ENCODE measurements around the gene DMPK.

Gene DMPK, protein sequence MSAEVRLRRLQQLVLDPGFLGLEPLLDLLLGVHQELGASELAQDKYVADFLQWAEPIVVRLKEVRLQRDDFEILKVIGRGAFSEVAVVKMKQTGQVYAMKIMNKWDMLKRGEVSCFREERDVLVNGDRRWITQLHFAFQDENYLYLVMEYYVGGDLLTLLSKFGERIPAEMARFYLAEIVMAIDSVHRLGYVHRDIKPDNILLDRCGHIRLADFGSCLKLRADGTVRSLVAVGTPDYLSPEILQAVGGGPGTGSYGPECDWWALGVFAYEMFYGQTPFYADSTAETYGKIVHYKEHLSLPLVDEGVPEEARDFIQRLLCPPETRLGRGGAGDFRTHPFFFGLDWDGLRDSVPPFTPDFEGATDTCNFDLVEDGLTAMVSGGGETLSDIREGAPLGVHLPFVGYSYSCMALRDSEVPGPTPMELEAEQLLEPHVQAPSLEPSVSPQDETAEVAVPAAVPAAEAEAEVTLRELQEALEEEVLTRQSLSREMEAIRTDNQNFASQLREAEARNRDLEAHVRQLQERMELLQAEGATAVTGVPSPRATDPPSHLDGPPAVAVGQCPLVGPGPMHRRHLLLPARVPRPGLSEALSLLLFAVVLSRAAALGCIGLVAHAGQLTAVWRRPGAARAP

GRCh38 chr19:45782162-45782691 lies at the start of gene DMPK:
TSS of gene DMPK (minus strand) at chr19:45782490. CDS start at chr19:45782352, 138 bp downstream.
- DNase-seq = no peak

DNA sequence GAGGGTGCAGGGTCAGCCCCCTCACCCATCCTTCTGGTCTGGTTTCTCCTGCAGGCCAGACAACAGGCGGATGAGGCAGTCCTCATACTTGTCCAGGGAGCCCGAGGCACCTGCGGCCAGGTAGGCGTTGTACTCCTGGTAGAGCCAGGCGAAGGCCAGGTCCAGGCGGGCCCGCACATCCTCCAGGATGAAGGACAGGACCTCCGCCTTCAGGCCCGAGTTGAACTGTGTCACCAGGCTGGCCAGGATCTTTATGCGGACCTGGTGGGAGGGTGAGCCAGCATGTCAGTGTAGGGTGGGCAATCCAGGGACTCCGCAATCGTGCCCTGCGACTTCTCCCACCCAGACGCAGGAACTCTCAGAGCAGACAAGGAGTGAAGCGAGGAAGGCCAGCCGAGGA lies 46.7 kb upstream of the DMPK start:
- DNase-seq = no peak

GRCh38 chr19:45828523-45828922 lies 46.2 kb upstream of the DMPK start:
- DNase-seq = no peak

DNA sequence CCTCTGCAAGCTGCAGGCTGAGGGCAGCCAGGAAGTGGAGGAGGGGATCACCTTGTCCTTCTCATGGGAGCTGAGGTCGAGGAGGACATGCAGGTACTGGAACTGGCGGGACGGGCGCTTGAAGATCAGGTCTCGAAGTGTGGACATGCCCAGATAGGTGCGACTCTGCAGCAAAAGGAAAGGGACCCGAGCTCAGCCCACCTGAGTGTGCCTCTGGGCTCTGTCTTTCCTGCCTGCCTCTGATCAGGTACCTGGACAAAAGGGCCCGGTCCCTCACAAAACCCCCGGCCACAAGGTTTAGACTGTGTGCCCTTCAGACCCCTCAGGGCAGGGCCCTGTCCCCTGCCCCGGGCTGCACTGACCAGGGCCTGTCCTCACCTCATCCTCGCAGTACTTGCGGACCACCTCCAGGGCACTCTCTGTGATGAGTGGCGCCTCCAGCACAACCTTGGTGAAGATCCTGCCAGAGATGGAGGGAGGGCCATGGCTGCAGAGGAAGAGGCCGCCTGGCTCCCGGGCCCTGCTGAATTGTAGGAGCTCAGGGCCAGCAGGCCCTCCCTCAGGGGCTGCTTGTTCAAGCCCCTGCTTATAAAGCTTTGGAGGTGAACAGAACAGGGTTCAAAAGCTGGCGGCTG lies 45.3 kb upstream of the DMPK start:
- no peak for DNase-seq

DNA sequence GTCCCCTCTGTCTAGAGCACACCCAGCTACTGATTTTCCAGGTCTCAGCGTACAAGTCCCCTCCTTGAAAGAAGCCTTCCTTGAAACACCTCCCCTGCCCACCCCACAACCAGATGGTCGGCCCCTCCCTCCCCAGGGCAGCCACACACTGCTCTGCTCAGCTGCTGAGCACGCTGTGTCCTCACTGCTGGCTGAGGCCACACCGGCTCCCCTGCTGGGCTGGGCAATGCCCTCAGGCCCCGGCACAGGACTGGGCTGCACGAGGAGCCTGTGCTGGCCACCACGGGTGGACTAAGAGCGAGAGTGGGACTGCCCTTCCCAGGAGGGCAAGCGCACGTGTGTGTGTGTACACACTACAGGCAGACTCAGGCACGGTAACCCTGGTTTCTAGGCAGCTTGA lies 44.6 kb upstream of the DMPK start:
- no peak for DNase-seq

GRCh38 chr19:45825917-45826893 lies 43.9 kb upstream of the DMPK start:
- no peak for DNase-seq

DNA sequence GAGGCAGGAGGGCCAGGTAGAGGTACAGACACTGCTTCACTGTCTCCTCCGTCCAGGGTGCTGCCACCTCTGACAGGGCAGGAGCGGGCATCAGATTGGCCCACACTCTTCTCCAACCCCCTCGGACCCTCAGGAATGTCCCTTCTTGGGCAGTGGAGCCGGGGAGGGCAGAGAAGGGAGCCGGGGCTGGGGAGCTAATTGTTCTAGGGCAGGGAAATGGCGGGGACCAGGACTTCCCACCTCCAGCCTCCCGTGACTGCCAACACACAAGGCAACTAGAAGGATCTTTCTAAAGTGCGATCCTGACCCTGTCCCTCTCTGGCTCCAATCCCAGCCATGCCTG lies 42.9 kb upstream of the DMPK start:
- DNase-seq = no peak

- DNase-seq = no peak
Observed at GRCh38 chr19:45824531-45825262, 42.4 kb upstream of the DMPK start.

DNA sequence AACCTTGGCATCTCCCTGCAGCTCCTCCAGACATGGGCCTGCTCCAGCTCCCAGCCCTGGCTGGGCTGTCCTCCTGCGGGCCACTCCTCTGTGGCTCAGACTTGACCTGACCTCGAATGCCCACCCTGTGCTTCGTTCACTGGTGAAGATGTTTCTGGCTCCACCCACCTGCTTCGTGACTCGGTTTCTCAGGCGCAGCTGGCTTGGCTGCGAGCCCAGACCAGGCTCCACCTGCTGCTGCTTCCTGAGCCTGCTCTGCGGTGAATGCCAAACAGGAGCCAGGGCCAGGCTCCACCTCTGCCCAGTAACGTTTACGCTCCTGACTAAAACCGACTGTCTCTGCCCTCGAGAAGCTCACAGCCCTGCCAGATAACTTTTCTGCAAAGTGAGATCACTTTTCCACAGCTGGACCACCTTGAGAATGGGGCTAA lies 41.8 kb upstream of the DMPK start:
- no peak for DNase-seq

DNA sequence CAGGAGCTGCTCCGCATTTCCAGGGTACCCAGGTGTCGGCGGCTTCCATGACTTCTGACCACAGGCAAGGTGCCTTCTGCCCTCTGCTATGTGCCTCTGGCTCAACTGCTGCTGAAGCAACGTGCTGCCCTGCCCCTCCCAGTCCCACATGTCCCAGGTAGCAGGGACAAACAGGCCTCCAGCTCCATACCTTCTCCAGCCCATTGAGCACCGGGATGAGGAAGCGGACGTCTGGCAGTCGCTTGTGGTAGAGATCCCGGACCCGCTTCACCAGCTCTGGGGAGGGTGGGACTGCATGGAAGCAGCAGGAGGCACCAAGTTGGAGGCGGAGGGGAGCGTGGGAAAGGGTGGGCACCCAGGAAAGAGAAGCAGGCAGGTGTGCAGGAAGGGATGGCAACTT lies 40.9 kb upstream of the DMPK start:
- no peak for DNase-seq

DNA sequence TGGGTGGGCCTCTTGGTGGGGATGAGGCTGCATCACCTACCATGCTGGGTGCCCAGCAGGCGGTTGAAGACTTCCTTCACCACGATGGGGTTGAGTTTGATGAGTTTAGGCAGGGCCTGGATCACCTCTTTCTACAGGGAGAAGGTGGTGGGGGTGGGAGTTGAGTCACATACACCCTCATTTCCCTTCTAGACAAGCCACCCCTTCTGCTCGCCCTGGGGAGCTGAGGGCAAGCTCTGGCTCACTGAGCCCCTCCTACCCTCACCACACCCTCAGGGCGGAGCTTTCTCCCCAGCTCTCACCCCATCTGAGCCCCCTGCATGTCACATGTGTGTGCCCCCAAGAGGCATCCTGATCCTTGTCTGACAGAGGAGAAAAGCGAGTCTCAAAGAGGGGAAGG lies 40.4 kb upstream of the DMPK start:
- no peak for DNase-seq

GRCh38 chr19:45821570-45821969 lies 39.3 kb upstream of the DMPK start:
- DNase-seq = no peak

DNA sequence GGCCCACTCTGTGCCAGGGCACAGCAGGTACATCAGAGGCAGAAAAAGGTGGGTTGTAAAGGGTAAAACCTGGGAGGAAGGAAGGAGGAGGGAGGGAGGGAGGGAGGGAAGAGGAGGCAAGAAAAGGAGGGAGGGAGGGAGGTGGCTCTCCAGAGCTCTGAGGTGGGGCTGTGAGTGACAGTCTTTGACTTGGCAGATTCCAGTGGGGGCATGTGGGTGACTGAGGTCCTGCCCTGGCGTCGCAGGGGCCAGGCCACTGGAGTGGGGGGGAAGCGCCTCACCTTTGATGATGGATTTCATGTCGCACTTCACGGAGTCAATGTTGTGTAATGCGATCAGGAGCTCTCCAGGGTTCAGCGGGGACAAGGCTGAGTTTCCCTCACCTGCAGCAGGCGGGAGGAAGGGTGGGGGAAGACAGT lies 38.8 kb upstream of the DMPK start:
- DNase-seq = no peak

DNA sequence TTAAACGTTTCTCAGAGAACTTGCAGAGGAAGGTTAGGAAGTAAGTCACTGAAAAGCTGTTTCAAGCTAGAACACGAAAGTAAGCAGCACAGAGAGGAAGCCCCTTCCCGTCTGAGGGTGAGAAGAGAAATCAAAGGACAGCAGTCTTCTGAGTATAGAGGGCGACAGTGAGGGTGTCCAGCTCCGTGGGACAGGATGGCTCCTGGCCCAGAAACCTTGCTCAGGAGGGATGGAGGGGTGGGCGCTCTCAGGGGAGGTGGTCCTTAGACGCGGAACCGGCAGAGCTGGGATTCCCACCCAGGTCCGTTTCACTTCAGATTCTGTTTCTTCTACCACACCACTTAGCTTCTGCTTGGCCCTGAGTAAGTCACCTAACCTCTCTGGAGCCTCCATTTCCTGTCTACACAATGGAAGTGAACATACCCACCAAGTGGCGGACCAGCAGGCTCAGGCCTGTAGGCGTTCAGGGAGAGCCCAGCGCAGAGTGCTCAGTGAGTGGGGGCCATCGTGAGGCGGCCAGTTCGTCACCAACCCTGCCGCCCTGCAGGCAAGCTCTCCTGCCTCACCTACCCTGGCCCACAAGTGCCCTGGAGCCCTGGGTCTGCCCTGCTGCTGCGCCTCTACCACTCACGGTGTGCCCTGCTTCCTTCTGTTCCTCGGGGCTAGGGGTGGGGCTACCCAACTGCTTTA lies 38.3 kb upstream of the DMPK start:
- DNase-seq = no peak

- DNase-seq = no peak
Observed at GRCh38 chr19:45819769-45820168, 37.5 kb upstream of the DMPK start.

DNA sequence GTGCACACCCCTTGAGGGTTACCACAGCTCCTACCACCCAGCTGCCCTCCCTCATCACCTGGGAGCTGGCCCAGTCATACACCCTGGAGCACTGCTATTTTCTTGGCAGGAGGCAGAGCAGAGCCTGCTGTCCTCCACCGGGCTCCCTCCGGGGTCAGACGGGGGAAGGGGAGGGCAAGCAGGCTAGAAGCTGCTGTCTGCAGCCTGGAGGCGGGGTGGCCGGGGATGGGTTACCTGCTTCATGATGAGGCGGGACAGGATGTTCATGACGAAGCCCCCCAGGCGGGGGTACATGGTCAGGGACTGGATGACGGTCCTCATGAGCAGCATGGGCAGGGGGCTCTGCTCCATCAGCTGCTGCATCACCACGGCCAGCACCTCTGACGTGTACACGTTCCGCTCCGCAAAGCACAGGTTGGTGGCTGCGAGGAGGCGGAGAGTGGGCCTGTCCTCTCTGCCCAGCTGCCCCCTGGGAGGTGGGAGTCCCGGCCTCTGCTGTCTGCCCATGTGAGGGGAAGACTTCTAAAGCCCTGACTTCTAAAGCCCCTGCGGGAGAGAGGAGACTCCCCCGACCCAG lies 35.5 kb upstream of the DMPK start:
- no peak for DNase-seq

GRCh38 chr19:45817010-45817724 lies 34.9 kb upstream of the DMPK start:
- peak; percentile 95 for DNase-seq

DNA sequence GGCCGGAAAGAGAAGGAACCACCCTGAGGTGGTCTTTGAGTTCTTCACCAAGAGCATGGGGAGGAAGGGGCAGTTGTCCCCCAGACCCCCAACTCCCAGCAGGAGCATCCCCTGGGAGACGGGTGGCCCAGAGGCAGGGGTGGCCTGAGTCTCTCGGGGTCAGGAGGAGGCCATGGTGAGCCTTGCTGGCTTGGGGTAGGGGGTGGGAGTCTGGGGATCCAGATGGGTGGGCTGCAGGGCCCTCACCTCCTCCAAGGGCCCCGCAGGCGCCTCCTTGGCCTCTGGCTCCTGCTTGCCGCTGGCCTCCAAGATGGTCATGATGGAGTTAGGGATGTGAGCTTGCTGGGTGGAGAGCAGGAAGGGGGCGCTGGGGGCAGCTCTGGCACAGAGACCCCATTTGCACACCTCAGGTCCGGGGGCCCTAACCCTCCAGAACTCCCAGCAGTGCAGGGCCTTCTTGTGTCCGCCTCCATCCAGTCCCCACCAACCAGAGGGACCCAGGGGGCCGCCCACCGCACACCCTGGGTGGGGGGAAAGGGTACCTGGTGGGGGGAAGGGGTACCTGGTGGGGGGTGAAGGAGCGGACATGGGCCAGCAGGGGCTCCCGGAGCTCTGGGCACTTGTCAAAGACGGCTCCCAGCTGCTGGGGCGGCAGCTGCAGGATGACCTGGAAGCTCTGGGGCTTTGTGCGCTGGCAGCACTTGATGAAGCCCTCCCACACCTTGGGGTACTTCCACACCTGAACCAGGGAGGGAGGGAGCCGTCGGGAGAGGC lies 34.1 kb upstream of the DMPK start:
- no peak for DNase-seq

GRCh38 chr19:45815481-45816216 lies 33.4 kb upstream of the DMPK start:
- no peak for DNase-seq

Measured in CD4-positive, alpha-beta T cell treated with Interleukin-1 beta for 1 hour (primary cell).